Ramos (cell line): ENCODE results near the gene STX11.

Experiments used
- in situ Hi-C: fragments of 300-500 bp; cut with MboI; formaldehyde crosslinking; loops from one replicate; pipeline ENCODE4 v1.14.3; 2022; ENCODE audit warnings: low sequenced_read_pairs; ENCODE audit not compliant: unreplicated experiment

The STX11 gene

DNA sequence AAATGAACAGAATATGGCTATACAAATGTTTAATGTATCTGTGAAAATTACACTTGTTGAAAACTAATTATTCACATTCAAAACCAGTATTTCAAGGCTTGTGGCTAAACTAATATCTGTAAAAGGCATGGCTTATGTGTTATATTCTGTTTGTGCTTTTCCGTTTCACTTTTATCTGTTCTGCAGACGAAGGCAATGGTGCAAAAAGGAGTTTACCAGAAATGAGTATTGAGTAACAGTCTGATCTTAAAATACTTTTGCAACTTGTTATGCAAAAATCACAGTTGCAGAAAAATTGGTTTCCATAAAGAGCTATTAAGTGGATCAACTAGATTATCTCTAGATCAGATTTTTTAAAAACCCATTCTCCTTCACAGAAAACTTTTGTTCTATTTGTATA, 9.4 kb upstream of the STX11 start:
- in situ Hi-C loops, result no loop called here

DNA sequence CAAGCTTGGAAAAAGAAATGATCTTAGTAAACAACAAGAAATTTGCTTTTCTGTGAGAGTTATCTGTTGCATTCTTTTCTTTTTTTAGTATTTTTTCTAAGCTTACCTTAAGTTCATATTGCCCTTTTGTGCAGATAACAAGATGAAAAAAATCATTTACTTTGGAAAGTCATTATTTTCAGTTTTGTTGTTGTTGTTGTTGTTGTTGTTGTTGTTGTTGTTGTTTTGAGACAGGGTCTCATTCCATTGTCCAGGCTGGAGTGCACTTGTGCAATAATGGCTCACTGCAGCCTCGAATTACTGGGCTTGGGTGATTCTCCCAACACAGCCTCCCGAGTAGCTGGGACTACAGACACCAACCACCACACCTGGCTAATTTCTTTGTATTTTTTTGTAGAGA, 8.8 kb upstream of the STX11 start:
- in situ Hi-C loops, result no loop called here

DNA sequence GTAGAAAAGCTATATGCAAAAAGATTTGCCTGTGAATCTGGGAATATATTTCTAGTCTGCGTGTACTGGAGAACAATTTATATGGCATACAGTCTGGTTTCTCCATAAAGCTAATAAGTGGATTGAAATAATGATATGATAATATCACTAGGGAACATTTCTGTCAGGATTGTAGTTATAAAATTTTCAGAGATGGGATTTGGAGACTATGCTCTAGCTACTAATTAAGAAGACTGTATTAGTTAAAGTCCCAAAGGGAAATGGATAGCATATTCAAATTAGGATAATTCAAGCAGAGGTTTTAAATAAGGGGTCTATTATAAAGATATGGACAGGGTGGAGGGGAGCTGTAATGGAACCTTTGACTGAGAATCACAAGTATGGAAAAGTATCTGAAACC, 7.2 kb upstream of the STX11 start:
- in situ Hi-C loops, result no loop called here

DNA sequence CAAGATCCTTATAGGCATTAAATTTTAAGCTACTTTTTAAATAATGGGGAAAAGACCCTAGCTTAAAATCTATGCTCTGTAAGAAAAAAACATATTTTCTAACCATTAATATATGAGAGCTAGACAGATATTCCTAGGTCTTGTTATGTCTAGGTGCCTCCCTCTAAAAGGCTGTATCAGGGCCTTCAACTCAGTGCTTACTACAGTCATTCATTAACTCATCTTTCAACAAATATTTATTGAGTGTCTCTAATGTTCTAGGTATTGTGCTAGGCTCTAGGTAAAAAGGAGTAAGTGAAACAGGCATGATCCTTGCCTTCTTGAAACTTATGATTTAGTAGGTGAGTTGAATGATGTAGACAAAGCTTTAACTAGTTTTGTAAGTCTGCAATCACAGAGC, 6.4 kb upstream of the STX11 start:
- in situ Hi-C loops, result no loop called here

DNA sequence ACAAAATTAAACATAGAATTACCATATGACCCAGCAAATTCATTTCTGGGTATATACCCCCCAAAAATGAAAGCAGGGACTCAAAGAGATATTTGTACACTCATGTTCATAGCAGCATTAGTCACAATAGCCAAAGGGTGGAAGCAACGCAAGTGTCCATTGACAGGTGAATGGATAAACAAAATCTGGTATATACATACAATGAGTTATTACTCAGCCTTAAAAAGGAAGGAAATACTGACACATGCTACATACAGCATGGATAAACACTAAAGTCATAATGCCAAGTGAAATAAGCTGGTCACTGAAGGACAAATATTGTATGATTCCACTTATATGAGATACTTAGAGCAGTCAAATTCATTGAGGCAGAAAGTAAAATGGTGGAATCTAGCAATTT, 5.3 kb upstream of the STX11 start:
- in situ Hi-C loops, result no loop called here

DNA sequence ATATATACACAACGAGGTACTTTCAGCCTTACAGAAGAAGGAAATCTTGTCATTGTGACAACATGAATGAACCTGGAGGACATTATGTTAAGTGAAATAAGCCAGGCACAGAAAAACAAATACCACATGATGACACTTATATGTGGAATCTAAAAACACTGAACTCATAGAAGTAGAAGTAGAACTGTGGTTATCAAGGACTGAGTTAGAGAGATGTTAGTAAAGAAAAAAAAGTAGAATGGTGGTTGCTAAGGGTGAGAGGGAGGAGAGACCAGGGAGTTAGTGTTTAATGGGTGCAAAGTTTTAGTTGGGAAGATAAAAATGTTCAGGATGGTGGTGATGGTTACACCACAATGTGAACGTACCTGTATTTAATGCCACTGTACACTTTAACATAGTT, 4.8 kb upstream of the STX11 start:
- in situ Hi-C loops, result no loop called here

DNA sequence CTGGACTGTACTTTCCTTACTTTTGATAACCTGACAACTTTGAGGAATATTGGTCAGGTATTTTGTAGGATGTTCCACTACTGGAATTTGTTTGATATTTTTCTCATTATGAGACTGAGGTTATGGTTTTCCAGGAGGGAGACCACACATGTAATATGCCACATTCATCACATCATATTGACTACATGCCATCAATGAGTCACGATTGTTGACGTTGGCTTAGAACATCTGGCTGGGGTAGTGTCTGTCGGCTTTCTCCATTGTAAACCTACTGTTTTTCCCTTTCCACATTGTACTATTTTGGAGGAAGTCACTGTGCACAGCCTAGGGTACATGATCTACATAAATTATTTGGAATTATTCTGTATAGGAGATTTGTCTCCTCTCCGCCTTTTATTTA, 1.4 kb upstream of the STX11 start:
- in situ Hi-C loops, result no loop called here

DNA sequence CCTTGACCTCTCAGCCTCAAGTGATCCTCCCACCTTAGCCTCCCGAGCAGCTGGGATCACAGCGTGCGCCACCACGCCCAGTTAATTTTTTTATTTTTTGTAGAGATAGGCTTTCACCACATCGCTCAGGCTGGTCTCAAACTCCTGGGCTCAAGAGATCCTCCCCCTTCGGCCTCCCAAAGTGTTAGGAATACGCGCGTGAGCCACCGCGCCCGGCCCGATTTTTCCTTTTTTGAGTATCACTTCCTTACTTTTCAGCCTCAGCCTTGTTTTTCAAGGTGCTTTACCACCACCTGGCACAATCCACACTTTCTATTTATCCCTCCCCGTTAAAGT, 791 bp upstream of the STX11 start:
- in situ Hi-C loops, result no loop called here

DNA sequence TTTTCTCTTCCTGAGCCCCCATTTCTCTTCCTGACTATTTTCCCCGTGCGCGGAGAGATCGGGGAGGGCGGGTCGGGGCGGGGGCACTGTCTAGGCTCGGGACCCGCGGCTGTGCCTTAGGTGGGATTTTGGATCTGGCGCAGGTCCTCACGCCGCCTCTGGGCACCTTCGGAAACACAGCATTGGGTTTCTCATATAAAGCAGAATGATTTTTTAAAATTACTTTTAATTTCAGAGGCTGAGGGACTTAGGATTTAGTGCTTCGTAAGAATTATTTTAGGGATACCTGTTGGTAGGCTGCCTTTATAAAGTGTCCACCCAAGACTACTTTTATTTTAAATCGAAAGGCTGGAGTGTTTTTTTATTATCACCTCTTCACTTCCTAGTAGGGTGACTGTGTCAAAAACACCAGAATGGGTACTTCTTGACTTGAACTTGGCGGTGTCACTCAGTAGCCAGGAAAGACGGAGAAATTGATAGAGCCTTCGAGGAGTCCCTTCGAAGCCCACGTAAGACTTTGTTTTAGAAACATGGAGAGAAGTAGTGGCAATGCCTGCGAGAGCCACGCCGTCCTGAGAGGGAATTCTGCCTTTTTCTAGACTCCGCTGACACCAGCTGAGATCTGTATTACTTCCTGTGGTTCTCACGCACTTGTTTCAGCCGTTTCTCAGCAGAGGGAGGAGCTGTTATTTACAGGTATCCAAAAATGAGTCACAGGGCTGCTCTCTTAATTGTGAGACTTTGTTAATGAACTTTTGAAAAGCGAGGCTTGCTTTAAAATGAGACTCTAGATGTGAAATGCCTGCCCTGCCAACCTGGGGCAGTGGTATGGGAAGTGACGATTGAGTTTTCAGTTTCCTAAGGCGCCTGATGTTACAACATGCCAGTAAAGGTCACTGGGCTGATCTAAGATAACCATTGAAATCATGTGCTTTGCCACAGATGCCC, 667 bp downstream of the STX11 start:
- in situ Hi-C loops, result no loop called here

DNA sequence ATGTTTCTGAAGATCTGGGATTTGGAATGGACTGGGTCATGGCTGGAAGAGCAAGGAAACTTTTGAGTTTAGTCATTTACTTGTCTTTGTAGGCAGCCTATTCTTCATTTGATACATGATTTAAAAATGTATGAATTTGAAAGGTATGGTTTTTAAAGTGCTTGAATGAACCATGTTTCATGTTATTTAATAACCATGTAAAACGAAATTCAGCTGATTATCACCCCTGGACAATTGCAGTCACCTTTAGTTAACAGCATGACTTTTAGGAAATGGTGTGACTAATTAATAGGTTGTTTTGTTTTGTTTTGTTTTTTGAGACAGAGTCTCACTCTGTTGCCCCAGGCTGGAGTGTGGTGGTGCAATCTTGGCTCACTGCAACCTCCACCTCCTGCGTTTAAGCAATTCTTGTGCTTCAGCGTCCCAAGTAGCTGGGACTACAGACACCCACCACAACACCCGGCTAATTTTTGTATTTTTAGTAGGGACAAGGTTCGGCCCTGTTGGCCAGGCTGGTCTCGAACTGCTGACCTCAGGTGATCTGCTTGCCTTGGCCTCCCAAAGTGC, 2.1 kb downstream of the STX11 start:
- in situ Hi-C loops, result no loop called here

DNA sequence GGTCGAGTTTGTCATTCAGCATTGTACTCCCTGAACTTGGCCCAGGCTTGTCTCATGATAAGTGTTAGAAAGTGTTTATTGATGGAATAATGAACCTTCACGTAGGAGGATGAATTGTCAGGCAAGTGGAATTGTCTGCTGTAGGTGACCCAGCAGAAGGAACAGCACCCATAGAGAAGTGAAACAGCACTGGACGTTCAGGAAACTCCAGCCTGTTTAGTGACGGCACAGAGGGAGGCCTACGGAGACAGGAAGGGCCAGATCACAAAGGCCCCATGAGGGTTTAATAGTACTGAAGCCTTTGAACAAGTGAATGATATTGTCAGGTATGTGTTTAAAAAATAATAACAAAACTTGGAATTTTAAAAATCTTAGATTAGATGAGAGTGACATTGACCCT, 2.9 kb downstream of the STX11 start:
- in situ Hi-C loops, result no loop called here

DNA sequence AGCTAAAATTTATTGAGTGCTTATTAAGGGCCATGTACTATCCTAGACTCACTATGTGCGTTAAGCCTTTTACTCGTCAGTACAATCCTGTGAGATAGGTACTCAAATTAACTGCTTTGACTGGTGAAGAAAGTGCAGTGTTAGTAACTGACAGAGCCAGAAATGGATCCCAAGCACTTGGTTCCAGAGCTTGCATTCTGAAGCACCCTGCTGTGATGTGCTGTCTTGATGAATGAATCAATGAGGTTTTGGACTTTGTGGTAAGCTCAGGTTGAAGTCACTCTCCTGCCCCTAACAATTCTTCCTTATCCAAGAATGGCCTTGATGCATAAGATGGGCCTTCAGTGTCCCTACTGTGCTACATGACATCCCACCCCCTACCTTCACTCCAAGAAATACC, 3.7 kb downstream of the STX11 start:
- in situ Hi-C loops, result no loop called here

DNA sequence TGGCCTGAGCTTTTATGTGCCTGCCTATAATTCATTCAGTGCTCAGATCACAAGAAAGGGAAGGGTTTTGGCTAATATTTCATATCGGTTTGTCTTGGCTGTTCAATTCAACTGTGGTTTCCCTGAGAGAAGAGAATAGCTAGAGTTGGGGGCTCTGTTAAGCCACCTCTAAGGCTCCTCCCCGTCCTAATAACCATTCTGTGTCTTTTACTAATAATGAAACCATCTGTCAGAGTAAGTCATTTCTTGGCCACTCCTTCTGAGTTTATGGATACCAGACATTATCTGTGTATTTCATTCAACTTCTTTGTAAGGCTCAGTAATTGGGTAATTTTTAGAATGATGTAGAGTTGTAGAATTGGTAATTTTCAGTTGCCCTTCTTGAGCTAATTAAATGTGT, 5.2 kb downstream of the STX11 start:
- in situ Hi-C loops, result no loop called here

DNA sequence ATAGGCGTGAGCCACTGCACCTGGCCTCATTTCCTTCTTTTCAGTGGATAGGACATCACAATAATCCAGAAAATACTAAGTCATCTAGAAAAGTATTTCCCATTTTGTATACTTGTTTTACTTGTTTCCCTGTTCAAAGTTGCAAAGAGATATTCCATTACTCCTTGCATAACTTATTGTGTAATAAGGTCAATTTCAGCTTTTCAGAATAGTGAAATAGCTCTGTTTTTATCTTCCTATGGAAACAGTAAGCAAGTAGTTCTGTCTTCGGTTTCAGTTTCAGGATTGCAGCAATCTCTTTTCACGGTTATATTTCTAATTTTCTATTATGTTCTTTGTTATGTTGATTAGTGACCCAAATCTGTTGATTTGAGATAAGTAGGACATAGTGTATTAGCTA, 6.0 kb downstream of the STX11 start:
- in situ Hi-C loops, result no loop called here

DNA sequence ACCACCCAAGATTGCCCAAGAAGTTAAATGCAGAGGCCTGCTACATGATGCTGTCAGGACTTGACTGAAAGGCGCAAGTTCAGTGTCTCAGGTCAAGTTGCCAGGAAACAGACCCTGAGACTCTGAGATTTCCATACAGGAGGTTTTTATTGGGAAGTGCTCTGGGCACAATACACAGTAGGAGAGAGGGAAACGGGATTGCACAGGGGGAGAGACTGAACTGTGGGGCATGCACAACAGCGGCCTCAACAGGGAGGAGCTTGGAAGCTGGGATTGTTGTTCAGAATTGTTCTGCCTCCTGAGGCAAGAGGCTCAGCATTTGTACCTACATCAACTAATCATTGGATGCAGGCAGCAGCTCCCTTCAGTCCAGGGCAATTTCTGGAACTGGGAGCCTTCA, 6.7 kb downstream of the STX11 start:
- in situ Hi-C loops, result no loop called here

DNA sequence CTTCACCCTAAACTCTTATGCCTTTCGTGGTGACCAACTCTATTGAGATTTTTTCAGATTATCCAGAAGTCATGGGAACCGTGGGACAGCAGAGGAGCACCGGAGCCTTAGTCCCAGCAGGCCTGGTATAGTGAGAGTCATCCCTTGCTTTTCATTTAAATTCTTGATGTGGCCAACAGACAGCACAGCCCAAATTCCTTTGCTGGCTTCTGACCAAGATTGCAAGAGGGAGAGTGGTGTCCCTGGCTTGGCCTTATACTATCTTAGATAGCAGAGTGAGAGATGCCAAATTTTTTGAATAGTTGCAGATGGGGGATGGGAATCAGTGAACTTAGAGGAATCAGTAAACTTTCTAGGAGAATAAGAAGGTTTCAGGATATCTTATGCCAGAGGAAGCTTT, 7.8 kb downstream of the STX11 start:
- in situ Hi-C loops, result no loop called here

DNA sequence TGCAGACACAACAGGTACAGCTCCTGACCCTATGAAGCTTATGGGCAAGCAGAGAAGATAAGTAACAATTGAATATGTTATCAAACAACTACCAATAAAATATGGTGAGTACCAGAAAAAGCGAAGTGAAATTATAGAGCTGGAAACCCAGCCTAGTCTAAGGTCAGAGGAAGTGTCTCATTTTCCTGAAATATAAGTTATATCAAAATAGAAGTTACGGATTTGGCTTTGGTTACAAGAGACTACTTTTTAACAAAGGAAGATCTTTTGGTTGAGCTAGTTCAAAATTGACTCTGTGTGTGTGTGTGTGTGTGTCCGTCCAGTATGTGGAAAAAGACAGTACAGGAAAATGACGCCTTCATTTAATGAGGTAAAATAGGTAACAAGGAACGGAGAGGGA, 8.9 kb downstream of the STX11 start:
- in situ Hi-C loops, result no loop called here

DNA sequence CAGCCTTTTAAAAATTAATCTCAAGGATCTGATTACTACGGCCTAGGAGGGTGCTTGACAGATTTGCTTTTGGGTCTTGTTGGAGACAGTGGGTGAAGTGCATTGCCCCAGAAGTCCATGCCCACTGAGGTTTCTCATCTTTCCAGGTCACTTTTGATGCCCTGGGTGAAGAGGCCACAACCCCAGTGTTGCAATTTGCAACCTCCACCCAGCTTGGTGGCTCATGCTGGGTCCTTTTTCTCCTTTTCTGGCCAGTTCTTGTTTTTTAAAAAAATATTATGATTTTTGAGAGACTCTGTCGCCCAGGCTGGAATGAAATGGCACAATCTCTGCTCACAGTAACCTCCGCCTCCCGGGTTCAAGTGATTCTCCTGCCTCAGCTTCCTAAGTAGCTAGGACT, 9.4 kb downstream of the STX11 start:
- in situ Hi-C loops, result no loop called here

DNA sequence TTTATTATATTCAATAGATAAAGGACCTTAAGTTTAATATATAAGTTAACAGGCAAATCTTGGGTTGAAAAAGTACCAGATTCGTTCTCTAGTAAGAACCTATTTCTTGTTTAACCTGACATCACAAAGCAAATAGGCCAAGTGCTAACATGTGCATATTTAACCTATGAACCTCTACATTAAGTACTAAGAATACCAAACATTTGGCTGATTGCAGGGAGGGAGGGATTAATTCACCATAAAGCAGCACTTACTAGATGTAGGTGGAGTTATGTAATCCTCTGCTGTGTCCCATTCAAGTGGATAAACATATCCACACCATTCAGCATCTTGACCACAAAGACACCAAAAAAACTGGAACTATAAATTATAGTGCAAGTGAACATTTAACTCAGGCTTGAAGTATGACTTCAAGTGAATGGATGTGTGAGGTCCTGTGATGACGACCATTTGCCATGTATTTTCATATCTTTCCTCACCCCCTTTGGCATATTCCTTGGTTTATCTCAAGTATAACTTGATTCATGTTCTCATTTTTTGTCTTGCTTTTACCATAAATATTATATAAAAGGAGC, 10.2 kb downstream of the STX11 start:
- in situ Hi-C loops, result no loop called here

DNA sequence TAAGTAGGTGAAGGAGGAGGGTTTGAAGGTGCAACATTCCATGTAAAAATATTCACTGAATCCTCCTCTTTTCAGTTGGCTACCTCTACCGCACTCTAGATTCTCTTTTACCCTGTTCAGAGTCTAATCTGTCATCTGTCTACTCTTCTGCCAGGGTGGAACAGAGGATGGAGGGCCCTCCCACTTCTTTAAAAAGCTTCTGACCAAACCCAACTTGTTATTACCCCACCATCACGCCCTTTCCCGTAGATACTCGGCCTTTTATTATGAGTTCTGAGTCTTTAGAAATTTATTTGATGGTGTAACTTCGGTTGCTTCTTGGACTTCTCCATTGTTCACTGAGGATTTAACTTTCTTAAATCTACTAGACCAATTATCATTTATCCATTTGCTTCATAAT, 11.7 kb downstream of the STX11 start:
- in situ Hi-C loops, result no loop called here

DNA sequence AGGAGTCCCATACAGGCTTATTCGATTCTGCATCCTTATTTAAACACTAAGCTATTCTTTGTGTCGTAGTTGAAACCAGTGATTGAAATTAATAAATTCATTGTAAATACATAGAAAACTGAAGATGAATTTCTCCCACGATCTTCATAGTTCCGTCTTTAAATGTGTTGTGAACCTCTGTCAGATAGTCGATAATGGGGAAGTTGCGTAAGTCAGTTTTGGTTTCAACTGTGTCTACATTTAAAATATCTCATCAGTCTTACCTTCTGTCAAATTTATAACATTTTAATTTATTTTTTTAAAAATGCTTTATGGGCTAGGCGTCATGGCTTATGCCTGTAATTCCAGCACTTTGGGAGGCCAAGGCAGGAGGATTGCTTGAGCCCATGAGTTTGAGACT, 12.7 kb downstream of the STX11 start:
- in situ Hi-C loops, result no loop called here

DNA sequence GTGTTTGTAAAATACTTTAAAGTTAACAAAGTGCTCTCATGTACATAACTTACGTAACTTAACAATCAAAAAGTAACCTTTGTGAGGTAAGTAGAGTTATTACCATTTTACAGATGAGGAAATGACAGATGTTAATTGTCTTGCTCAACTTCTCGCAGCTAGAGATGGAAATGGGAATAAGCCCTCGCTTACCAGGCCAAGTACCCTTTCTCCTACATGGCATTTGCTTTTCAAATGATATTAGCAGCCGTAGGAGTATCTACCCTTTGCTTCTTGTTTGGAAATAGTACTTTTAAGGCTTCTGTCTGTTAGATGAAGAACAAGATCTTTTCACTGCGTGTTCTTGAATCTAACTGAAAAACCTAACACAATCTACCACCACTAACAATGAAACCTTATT, 15.5 kb downstream of the STX11 start:
- in situ Hi-C loops, result no loop called here
